ENCODE measurements around the gene ATP2C2. TPM values are rescaled to one million over a fixed set of nuclear protein-coding genes. Genes with fewer than 3 reads are reported as not detected.

The ATP2C2 gene
- total RNA-seq, 1 experiment from 2014 or later = 20.3 TPM

DNA sequence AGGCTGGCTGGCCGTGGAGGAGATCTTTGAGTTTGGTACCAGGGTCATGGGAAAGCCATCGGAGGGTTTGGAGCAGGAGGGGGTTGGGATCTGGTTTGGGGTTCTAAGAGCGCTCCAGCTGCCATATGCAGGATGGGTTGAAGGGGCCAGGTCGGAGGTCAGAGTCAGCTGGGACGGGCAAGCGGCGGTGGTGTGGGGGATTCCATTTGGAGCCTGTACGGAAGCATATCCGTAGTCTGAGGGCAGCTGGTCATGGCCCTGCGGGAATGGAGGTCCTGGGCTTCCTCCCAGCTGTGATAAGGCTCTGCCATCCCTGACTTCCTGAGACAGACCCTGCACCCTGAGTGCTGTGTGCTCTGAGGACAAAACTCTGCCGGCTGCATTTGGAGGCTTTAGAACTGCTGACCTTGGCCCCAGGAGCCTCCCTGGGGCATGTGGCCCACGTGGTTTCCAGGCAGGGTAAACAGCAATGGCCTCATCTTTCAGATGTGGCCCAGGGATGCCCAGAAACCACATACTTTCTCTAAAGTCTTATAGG lies 46.5 kb downstream of the ATP2C2 start:
- no peak for ATAC-seq
- intact Hi-C loops (cut with micrococcal nuclease) = no loop called here
- H3K9me2 ChIP-seq (ENCODE audit: insufficient read depth) = no peaks in the 10 kb centered on the region
- no peaks in the 10 kb centered on the region for H3K4me1 ChIP-seq (ENCODE audit: control insufficient read depth in 1 of 2, insufficient read depth in 2 of 2, low read length in 2 of 2)
- no peaks in the 10 kb centered on the region for H3K79me2 ChIP-seq (ENCODE audit: insufficient read depth, low read length)
- no peaks in the 10 kb centered on the region for H3K27me3 ChIP-seq (ENCODE audit: insufficient read depth, low read length)
- no peak overlapping the region for H3K9ac ChIP-seq (ENCODE audit: low read length)
- no peak overlapping the region for H3K27ac ChIP-seq (ENCODE audit: low read depth, low read length)
- H3K9me3 ChIP-seq (ENCODE audit: control insufficient read depth in 1 of 2, insufficient read depth in 1 of 2, low read depth in 1 of 2, low read length in 2 of 2) = no peaks in the 10 kb centered on the region
- ChIA-PET RAD21 (ENCODE audit: low non-redundant PET in 1 of 2, low total read pairs in 2 of 2, uncharacterized antibody in 2 of 2, unreplicated experiment in 2 of 2) (no interaction called here), CTCF (no interaction called here), POLR2A (no interaction called here)
- TF ChIP-seq EZH2phosphoT487 (IDR thresholded peaks at IDR 0.05; ENCODE audit: borderline replicate concordance) (no peak), POLR2A (IDR thresholded peaks at IDR 0.05; ENCODE audit: borderline replicate concordance, extremely low read depth, insufficient read depth, insufficient read length) (no peak), EGR1 (IDR thresholded peaks at IDR 0.05; ENCODE audit: low read depth) (no peak), YY1 (IDR thresholded peaks at IDR 0.05; ENCODE audit: extremely low read depth, insufficient replicate concordance, low read depth, low read length) (no peak), SIN3A (IDR thresholded peaks at IDR 0.05; ENCODE audit: low read depth) (no peak), CBX3 (IDR thresholded peaks at IDR 0.05; ENCODE audit: low read depth) (no peak), ZNF274 (IDR thresholded peaks at IDR 0.05; ENCODE audit: low read depth, low read length) (no peak), ZFX (IDR thresholded peaks at IDR 0.05) (no peak), ELF1 (IDR thresholded peaks at IDR 0.05; ENCODE audit: borderline replicate concordance, low read depth) (no peak), SRF (IDR thresholded peaks at IDR 0.05; ENCODE audit: low read depth) (no peak), POLR2AphosphoS5 (IDR thresholded peaks at IDR 0.05; ENCODE audit: low read depth, low read length) (no peak)
- TF ChIP-seq, protein P1, sequence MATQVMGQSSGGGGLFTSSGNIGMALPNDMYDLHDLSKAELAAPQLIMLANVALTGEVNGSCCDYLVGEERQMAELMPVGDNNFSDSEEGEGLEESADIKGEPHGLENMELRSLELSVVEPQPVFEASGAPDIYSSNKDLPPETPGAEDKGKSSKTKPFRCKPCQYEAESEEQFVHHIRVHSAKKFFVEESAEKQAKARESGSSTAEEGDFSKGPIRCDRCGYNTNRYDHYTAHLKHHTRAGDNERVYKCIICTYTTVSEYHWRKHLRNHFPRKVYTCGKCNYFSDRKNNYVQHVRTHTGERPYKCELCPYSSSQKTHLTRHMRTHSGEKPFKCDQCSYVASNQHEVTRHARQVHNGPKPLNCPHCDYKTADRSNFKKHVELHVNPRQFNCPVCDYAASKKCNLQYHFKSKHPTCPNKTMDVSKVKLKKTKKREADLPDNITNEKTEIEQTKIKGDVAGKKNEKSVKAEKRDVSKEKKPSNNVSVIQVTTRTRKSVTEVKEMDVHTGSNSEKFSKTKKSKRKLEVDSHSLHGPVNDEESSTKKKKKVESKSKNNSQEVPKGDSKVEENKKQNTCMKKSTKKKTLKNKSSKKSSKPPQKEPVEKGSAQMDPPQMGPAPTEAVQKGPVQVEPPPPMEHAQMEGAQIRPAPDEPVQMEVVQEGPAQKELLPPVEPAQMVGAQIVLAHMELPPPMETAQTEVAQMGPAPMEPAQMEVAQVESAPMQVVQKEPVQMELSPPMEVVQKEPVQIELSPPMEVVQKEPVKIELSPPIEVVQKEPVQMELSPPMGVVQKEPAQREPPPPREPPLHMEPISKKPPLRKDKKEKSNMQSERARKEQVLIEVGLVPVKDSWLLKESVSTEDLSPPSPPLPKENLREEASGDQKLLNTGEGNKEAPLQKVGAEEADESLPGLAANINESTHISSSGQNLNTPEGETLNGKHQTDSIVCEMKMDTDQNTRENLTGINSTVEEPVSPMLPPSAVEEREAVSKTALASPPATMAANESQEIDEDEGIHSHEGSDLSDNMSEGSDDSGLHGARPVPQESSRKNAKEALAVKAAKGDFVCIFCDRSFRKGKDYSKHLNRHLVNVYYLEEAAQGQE (IDR thresholded peaks at IDR 0.05; ENCODE audit: low read depth) = no peak
- TF ChIP-seq, protein P2, sequence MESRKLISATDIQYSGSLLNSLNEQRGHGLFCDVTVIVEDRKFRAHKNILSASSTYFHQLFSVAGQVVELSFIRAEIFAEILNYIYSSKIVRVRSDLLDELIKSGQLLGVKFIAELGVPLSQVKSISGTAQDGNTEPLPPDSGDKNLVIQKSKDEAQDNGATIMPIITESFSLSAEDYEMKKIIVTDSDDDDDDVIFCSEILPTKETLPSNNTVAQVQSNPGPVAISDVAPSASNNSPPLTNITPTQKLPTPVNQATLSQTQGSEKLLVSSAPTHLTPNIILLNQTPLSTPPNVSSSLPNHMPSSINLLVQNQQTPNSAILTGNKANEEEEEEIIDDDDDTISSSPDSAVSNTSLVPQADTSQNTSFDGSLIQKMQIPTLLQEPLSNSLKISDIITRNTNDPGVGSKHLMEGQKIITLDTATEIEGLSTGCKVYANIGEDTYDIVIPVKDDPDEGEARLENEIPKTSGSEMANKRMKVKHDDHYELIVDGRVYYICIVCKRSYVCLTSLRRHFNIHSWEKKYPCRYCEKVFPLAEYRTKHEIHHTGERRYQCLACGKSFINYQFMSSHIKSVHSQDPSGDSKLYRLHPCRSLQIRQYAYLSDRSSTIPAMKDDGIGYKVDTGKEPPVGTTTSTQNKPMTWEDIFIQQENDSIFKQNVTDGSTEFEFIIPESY (IDR thresholded peaks at IDR 0.05; ENCODE audit: extremely low read depth, insufficient replicate concordance, low read length) = no peak
- TF ChIP-seq, protein P3, sequence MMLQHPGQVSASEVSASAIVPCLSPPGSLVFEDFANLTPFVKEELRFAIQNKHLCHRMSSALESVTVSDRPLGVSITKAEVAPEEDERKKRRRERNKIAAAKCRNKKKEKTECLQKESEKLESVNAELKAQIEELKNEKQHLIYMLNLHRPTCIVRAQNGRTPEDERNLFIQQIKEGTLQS (IDR thresholded peaks at IDR 0.05) = no peak
- TF ChIP-seq, protein P4, sequence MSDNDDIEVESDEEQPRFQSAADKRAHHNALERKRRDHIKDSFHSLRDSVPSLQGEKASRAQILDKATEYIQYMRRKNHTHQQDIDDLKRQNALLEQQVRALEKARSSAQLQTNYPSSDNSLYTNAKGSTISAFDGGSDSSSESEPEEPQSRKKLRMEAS (IDR thresholded peaks at IDR 0.05) = no peak
- no peak overlapping the region for H3K4me3 ChIP-seq (replicated peaks in 1 of 2; ENCODE audit: low read depth in 1 of 2, low read length in 2 of 2)
- DNase-seq (ENCODE audit: low read depth, low spot score) = no peak
- no peak overlapping the region for H3K4me2 ChIP-seq (ENCODE audit: low read length)
- no TSS peak for BruUV-seq (replicated peaks)
- H4K20me1 ChIP-seq (ENCODE audit: insufficient read depth) = no peaks in the 10 kb centered on the region
- H2AFZ ChIP-seq (ENCODE audit: low read depth, low read length, poor library complexity, severe bottlenecking) = no peak overlapping the region
- H3K36me3 ChIP-seq (ENCODE audit: control insufficient read depth in 1 of 2, insufficient read depth in 2 of 2, low read length in 2 of 2) = no peaks in the 10 kb centered on the region

Data from HCT116 (cell line).